CD4-positive, alpha-beta T cell treated with Interleukin-15 for 1 hour (primary cell): ENCODE measurements around the gene ITGB1BP1.
"Not testable (repeated sequence)": the region's sequence is repeated elsewhere in the genome, so short reads cannot be mapped to it uniquely, and the experiment has no call there.

Source experiments
- DNase-seq: peaks from one replicate; pipeline ENCODE4 v3.0.0-alpha.2; 2020

ITGB1BP1 gene

GRCh38 chr2:9398881-9399780, 24.2 kb downstream of the ITGB1BP1 start:
- DNase-seq, result no peak

- not testable (repeated sequence) for DNase-seq
Measured at GRCh38 chr2:9398251-9398650, 25.1 kb downstream of the ITGB1BP1 start.

- DNase-seq, result no peak
Measured at GRCh38 chr2:9397201-9397600, 26.1 kb downstream of the ITGB1BP1 start.

- no peak for DNase-seq
Measured at GRCh38 chr2:9394816-9395215, 28.5 kb downstream of the ITGB1BP1 start.

- no peak for DNase-seq
Measured at GRCh38 chr2:9392898-9393765, 30.2 kb downstream of the ITGB1BP1 start.

GRCh38 chr2:9391961-9392720, 31.2 kb downstream of the ITGB1BP1 start:
- DNase-seq, result no peak

- no peak for DNase-seq
Measured at GRCh38 chr2:9390991-9391390, 32.3 kb downstream of the ITGB1BP1 start.

- no peak for DNase-seq
Measured at GRCh38 chr2:9390151-9390850, 33.0 kb downstream of the ITGB1BP1 start.

GRCh38 chr2:9388950-9389911, 34.1 kb downstream of the ITGB1BP1 start:
- no peak for DNase-seq

GRCh38 chr2:9388199-9388681, 35.1 kb downstream of the ITGB1BP1 start:
- no peak for DNase-seq

GRCh38 chr2:9385841-9386240, 37.5 kb downstream of the ITGB1BP1 start:
- no peak for DNase-seq

- no peak for DNase-seq
Measured at GRCh38 chr2:9384521-9384920, 38.8 kb downstream of the ITGB1BP1 start.

- DNase-seq, result no peak
Measured at GRCh38 chr2:9382604-9383235, 40.6 kb downstream of the ITGB1BP1 start.

GRCh38 chr2:9380702-9381628, 42.4 kb downstream of the ITGB1BP1 start:
- DNase-seq, result no peak

GRCh38 chr2:9379391-9379755, 44.0 kb downstream of the ITGB1BP1 start:
- DNase-seq, result no peak

GRCh38 chr2:9378433-9379390, 44.6 kb downstream of the ITGB1BP1 start:
- no peak for DNase-seq

GRCh38 chr2:9377461-9378097, 45.7 kb downstream of the ITGB1BP1 start:
- no peak for DNase-seq
